SK-N-SH (cell line): ENCODE measurements around the gene CRYBA2. TPM values are rescaled to one million over a fixed set of nuclear protein-coding genes. Genes with fewer than 3 reads are reported as not detected.

Experiments
- CTCF ChIA-PET: fragments of 300-600, 350-600 bp; formaldehyde crosslinking; extraction: SDS; loops from one replicate; lab custom pipeline; 2021; lab: Yijun Ruan, JAX
- POLR2A ChIA-PET: fragments of 350-600 bp; sonication (Branson Sonifier 250); formaldehyde crosslinking; extraction: SDS; loops from one replicate; lab custom pipeline; 2020; ENCODE audit warnings: antibody characterized with exemption, inconsistent platforms; lab: Yijun Ruan, JAX
- DNase-seq: peaks from one replicate; pipeline ENCODE4 v3.0.0; 2012
- H2AFZ ChIP-seq: fragments of 200-600 bp; sonication (generic); 2 replicates; pipeline ENCODE4 v1.8.1; 2016; ENCODE audit warnings: antibody characterized with exemption, mild to moderate bottlenecking, low read depth
- H3F3A ChIP-seq: fragments of 200-600 bp; sonication (generic); replicated peaks from 2 replicates; pipeline ENCODE3; 2016; ENCODE audit warnings: antibody characterized with exemption, mild to moderate bottlenecking; ENCODE audit not compliant: insufficient read depth
- H3K27ac ChIP-seq, 2 experiments: fragments of 200-500 bp in 1 of 2; fragments of 200-600 bp in 1 of 2; sonication (Bioruptor generic) in 1 of 2; sonication (generic), shearing (Covaris generic) in 1 of 2; 2 replicates each; pipeline versions ENCODE4 v1.5.1 to v1.6.1; 2014 to 2016; ENCODE audit warnings: low read depth in 2 of 2, inconsistent platforms in 1 of 2, low read length in 1 of 2, mild to moderate bottlenecking in 1 of 2, mixed read lengths in 1 of 2
- H3K27me3 ChIP-seq: fragments of 200-600 bp; sonication (generic), shearing (Covaris generic); 2 replicates; pipeline ENCODE4 v1.6.1; 2016; ENCODE audit warnings: mixed run types; ENCODE audit not compliant: insufficient read depth
- H3K36me3 ChIP-seq, 2 experiments: fragments of 200-500 bp in 1 of 2; fragments of 200-600 bp in 1 of 2; sonication (Bioruptor generic) in 1 of 2; sonication (generic) in 1 of 2; replicated peaks in 1 of 2; 2 replicates each; pipeline versions ENCODE3 to v1.5.1; 2014 to 2016; ENCODE audit warnings: low read length in 1 of 2, mild to moderate bottlenecking in 1 of 2; ENCODE audit not compliant: insufficient read depth in 2 of 2, control insufficient read depth in 1 of 2
- H3K4me1 ChIP-seq, 2 experiments: fragments of 200-500 bp in 1 of 2; fragments of 200-600 bp in 1 of 2; sonication (Bioruptor generic) in 1 of 2; sonication (generic), shearing (Covaris generic) in 1 of 2; 2 replicates each; pipeline versions ENCODE4 v1.5.1 to v1.6.1; 2014 to 2016; ENCODE audit warnings: low read depth in 1 of 2, low read length in 1 of 2, mixed run types in 1 of 2; ENCODE audit not compliant: insufficient read depth in 2 of 2, control insufficient read depth in 1 of 2
- H3K4me2 ChIP-seq: fragments of 200-600 bp; sonication (generic), shearing (Covaris generic); 2 replicates; pipeline ENCODE4 v1.6.1; 2017; ENCODE audit warnings: mixed run types
- H3K4me3 ChIP-seq, 2 experiments: fragments of 200-500 bp in 1 of 2; fragments of 200-600 bp in 1 of 2; sonication (Bioruptor generic) in 1 of 2; sonication (generic), shearing (Covaris generic) in 1 of 2; 2 replicates each; pipeline versions ENCODE4 v1.5.1 to v1.8.1; 2014 to 2016; ENCODE audit warnings: low read depth in 2 of 2, inconsistent platforms in 1 of 2, low read length in 1 of 2, mild to moderate bottlenecking in 1 of 2, mixed read lengths in 1 of 2, moderate library complexity in 1 of 2
- H3K79me2 ChIP-seq: fragments of 200-600 bp; sonication (generic); 2 replicates; pipeline ENCODE4 v1.8.1; 2017; ENCODE audit warnings: mild to moderate bottlenecking; ENCODE audit not compliant: insufficient read depth
- H3K9ac ChIP-seq: fragments of 200-600 bp; sonication (generic); 2 replicates; pipeline ENCODE4 v1.6.1; 2017; ENCODE audit warnings: mixed run types
- H3K9me2 ChIP-seq: fragments of 200-600 bp; sonication (generic); 2 replicates; pipeline ENCODE4 v1.6.1; 2017; ENCODE audit warnings: mixed run types
- H3K9me3 ChIP-seq: fragments of 200-600 bp; sonication (generic); 2 replicates; pipeline ENCODE4 v1.6.1; 2017; ENCODE audit warnings: mixed run types, mild to moderate bottlenecking, moderate library complexity
- H4K20me1 ChIP-seq: fragments of 200-600 bp; sonication (generic); 2 replicates; pipeline ENCODE4 v1.6.1; 2017; ENCODE audit warnings: mild to moderate bottlenecking, mixed run types; ENCODE audit not compliant: insufficient read depth
- CHD2 ChIP-seq: fragments of 150-350 bp; IDR thresholded peaks from 2 replicates; pipeline ENCODE4 v1.6.1; 2018; ENCODE audit warnings: low read length; ENCODE audit not compliant: partially characterized antibody
- EP300 ChIP-seq, 2 experiments: IDR thresholded peaks; 2 replicates each; pipeline versions ENCODE4 v1.4.0 to v1.6.1; 2012; ENCODE audit warnings: borderline replicate concordance in 1 of 2, low read depth in 1 of 2, low read length in 1 of 2
- FOXJ3 ChIP-seq: sonication (generic); formaldehyde crosslinking; IDR thresholded peaks from 2 replicates; pipeline ENCODE4 v1.5.1; 2020; ENCODE audit warnings: mild to moderate bottlenecking, missing genetic modification reagents
- GATA2 ChIP-seq: sonication (generic); formaldehyde crosslinking; IDR thresholded peaks from 2 replicates; pipeline ENCODE4 v1.5.0; 2020; ENCODE audit warnings: mild to moderate bottlenecking, missing genetic modification reagents
- RAD21 ChIP-seq: IDR thresholded peaks from 2 replicates; pipeline ENCODE4 v1.6.1; 2012; ENCODE audit warnings: mild to moderate bottlenecking, low read length
- USF1 ChIP-seq: IDR thresholded peaks from 2 replicates; pipeline ENCODE4 v1.4.0; 2012; ENCODE audit warnings: low read depth, borderline replicate concordance
- USF2 ChIP-seq: fragments of 150-350 bp; IDR thresholded peaks from 2 replicates; pipeline ENCODE4 v1.6.1; 2017; ENCODE audit warnings: antibody characterized with exemption, low read length, low read depth, borderline replicate concordance
- YY1 ChIP-seq: IDR thresholded peaks from 2 replicates; pipeline ENCODE4 v1.4.0; 2012; ENCODE audit warnings: low read depth, mild to moderate bottlenecking
- ZBTB33 ChIP-seq: IDR thresholded peaks from 2 replicates; pipeline ENCODE4 v1.4.0; 2012; ENCODE audit warnings: low read depth, borderline replicate concordance
- WGBS: methylation state at CpG from one replicate; pipeline ENCODE4 v1.1.6; 2017; ENCODE audit warnings: low lambda C conversion rate; 5-methylcytosine and 5-hydroxymethylcytosine counted together
- polyA plus RNA-seq, 3 experiments: library from polyadenylated mRNA; depleted of rRNA; stranded (reverse); fragments of >200 nt; gene quantifications; 2 replicates each; pipeline ENCODE4 v1.2.3, GENCODE V29; 2012

CRYBA2 gene
- polyA plus RNA-seq, 1 of the 3 experiments (the other 2 are of a cell fraction), result not detected

GRCh38 chr2:219038600-219038999, 45.4 kb upstream of the CRYBA2 start:
- DNase-seq, result no peak
- H3K27ac ChIP-seq, result no peak overlapping the region
- no peak for TF ChIP-seq EP300 (IDR thresholded peaks at IDR 0.05; ENCODE audit: borderline replicate concordance in 1 of 2, low read depth in 1 of 2, low read length in 1 of 2)
- TF ChIP-seq, all 33 proteins: peak for 0
- no peaks in the 10 kb centered on the region for H3F3A ChIP-seq
- H3K79me2 ChIP-seq, result no peaks in the 10 kb centered on the region
- H3K4me1 ChIP-seq, result peaks cover 4 to 6% of the 10 kb centered on the region in 2 experiments; a peak in 1 of 4 replicates
- no peak overlapping the region for H3K4me3 ChIP-seq
- H3K4me2 ChIP-seq, result no peak overlapping the region
- H2AFZ ChIP-seq, result no peak overlapping the region
- H4K20me1 ChIP-seq, result no peaks in the 10 kb centered on the region
- ChIA-PET POLR2A (no interaction called here), CTCF (interaction anchor here (0.6 to 6.7 kb wide), 5 partner anchors 10 to 80 kb away, joined by 3 to 64 read pairs (median 4); no protein-coding TSS in a partner anchor)
- H3K9ac ChIP-seq, result no peak overlapping the region
- whole genome bisulfite sequencing, result no CpG with 5 or more reads among the region's 1 CpG
- no peaks in the 10 kb centered on the region for H3K9me3 ChIP-seq
- no peaks in the 10 kb centered on the region for H3K27me3 ChIP-seq
- no peaks in the 10 kb centered on the region for H3K9me2 ChIP-seq
- no peaks in the 10 kb centered on the region for H3K36me3 ChIP-seq

GRCh38 chr2:219037783-219038499, 44.7 kb upstream of the CRYBA2 start:
- H3K27me3 ChIP-seq, result no peaks in the 10 kb centered on the region

More at GRCh38 chr2:219037783-219038499, 44.7 kb upstream of the CRYBA2 start:
- no peaks in the 10 kb centered on the region for H3K9me2 ChIP-seq
- H3K9me3 ChIP-seq, result no peaks in the 10 kb centered on the region
- no peak for TF ChIP-seq CHD2
- TF ChIP-seq GATA2 (CRISPR knock-in tag), result no peak
- TF ChIP-seq YY1, result no peak
- TF ChIP-seq FOXJ3, result no peak
- TF ChIP-seq USF1, result no peak
- TF ChIP-seq ZBTB33, result no peak
- TF ChIP-seq USF2, result no peak
- TF ChIP-seq RAD21, result no peak
- POLR2A ChIA-PET, result no interaction called here
- H2AFZ ChIP-seq, result no peak overlapping the region
- 15% methylated on average over 8 of the region's 8 CpGs for WGBS
- no peak for DNase-seq
- no peak overlapping the region for H3K27ac ChIP-seq
- H4K20me1 ChIP-seq, result no peaks in the 10 kb centered on the region
- no peak overlapping the region for H3K9ac ChIP-seq
- peaks cover 4 to 6% of the 10 kb centered on the region in 2 experiments; a peak in 1 of 4 replicates for H3K4me1 ChIP-seq
- H3K4me3 ChIP-seq, result no peak overlapping the region
- no peak overlapping the region for H3K4me2 ChIP-seq
- no peaks in the 10 kb centered on the region for H3K79me2 ChIP-seq
- CTCF ChIA-PET, result interaction anchor here (0.8 to 6.7 kb wide), 5 partner anchors 9 to 81 kb away, joined by 3 to 64 read pairs (median 4); no protein-coding TSS in a partner anchor
- H3K36me3 ChIP-seq, result no peaks in the 10 kb centered on the region
- H3F3A ChIP-seq, result no peaks in the 10 kb centered on the region
